Heart left ventricle (tissue), 13 donors: ENCODE results near the gene MUC6.

ENCODE experiments used
- POLR2A ChIP-seq, 2 donors: fragments of 450-650 bp; IDR thresholded peaks; one replicate each; pipeline ENCODE4 v1.6.1; 2017; ENCODE audit warnings: antibody characterized with exemption in 2 of 2, mild to moderate bottlenecking in 2 of 2, moderate library complexity in 2 of 2
- TF ChIP-seq, protein P1 (sequence below), 12 donors: fragments of 200-600 bp; sonication (generic) in 4 of 12; IDR thresholded peaks; one replicate each; pipeline versions ENCODE4 v1.5.0 to v1.8.0; 2018 to 2022; ENCODE audit warnings: antibody characterized with exemption in 12 of 12, mild to moderate bottlenecking in 5 of 12
- donor health status: ischemic (EF 13 %, LVEDD 7.1; RV severe dilation, severe dysfunction).
- donor health status: DM: no; HTN: yes; CAD: no.
- donor health status: DM: no; HTN: no; CAD: no.
- donor health status: ischemic (EF 25% LVEDD 6.9; RV normal size, moderate dysfunction).
- donor health status: ischemic (EF 25% LVEDD 5.7; RV mildly dilated, moderate dysfunction).
- donor health status: ischemic (EF 35%, LVEDD 5.7; RV mildly dilated, moderate dysfunction).
- donor health status: nonischemic (EF 11% LVEDD 7.7; RV severe dilation, severe dysfunction).
- donor health status: DM: yes; HTN: yes; CAD: no.
- donor health status: PGD.
- donor health status: ischemic (EF 29% LVEDD 5.4; RV normal size, mild dysfunction).
- donor health status: nonischemic (EF 23%, LVEDD 6.1; RV moderate dilation, normal function).

DNA sequence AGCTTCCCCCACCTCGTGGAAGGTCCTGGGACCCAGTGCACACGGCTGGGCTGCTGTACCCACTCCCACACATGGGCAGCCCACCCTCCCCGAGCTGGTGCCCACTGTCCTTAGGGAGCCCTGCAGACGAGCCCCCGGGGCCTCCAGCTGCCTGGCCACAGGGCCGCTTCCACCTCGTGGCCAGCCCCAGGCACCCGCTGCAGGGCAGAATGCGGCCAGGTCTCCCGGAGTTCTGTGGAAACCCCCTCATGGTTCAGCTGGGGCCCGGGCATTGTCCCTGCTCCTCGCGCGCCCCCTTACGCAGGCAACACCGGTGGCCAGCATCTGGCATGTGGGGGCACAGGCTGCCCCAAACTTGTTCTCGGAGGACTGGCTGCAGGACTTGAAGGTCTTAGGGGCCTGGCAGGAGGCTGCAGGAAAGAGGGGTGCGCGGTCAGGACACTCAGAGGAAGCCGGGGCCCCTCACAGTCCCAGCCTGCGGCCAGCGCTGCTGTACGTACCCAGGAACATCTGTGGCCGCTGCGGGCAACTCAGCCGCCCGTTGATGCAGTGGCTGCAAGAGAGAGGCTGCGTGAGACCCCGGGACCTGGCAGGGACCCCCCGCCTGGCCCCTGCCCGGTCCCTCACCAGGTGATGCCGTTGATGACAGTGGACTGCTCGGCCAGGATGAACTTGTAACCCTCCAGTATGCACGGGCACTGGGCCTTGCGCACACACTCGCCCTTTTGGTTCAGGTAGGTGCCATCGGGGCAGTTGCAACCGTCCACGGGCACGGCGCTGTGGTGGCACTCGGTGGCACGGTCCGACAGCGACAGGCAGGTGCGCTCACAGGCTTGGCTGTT lies 9.7 kb downstream of the MUC6 start:
- TF ChIP-seq, protein P1, sequence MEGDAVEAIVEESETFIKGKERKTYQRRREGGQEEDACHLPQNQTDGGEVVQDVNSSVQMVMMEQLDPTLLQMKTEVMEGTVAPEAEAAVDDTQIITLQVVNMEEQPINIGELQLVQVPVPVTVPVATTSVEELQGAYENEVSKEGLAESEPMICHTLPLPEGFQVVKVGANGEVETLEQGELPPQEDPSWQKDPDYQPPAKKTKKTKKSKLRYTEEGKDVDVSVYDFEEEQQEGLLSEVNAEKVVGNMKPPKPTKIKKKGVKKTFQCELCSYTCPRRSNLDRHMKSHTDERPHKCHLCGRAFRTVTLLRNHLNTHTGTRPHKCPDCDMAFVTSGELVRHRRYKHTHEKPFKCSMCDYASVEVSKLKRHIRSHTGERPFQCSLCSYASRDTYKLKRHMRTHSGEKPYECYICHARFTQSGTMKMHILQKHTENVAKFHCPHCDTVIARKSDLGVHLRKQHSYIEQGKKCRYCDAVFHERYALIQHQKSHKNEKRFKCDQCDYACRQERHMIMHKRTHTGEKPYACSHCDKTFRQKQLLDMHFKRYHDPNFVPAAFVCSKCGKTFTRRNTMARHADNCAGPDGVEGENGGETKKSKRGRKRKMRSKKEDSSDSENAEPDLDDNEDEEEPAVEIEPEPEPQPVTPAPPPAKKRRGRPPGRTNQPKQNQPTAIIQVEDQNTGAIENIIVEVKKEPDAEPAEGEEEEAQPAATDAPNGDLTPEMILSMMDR (IDR thresholded peaks at IDR 0.05) = no peak
- TF ChIP-seq POLR2A (IDR thresholded peaks at IDR 0.05) = no peak
